ENCODE data around the gene PTPRD.

DNA sequence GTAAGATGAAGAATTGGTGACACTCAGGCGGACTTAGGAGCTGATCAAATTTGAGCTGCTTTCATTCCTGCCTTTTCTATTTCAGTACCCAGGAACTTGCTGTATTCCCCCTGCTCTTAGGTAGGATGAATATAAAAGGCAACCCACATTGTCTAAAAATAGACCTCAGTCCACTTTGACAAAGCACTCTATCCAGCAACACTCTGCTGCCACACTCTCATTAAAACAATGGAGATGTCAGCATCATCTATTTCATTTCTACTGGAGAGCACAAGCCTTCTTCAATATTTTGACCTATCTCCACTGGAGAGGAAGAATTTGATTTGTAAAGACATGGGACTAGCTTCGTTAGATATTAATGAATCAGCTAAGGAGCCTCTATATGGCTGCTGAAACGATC, 468.4 kb downstream of the PTPRD start:
- TF ChIP-seq CTCF (conservative IDR thresholded peaks at IDR 0.05 in 1 of 2, IDR thresholded peaks at IDR 0.05 in 1 of 2; ENCODE audit: extremely low read depth in 1 of 2, insufficient read depth in 1 of 2, low read depth in 1 of 2, low read length in 2 of 2), result no peak
- TF ChIP-seq EZH2 (IDR thresholded peaks at IDR 0.05; ENCODE audit: borderline replicate concordance, low read length), result no peak
